AG09309 (cell line): Measurements from ENCODE around the gene MYO10.

Experiments used
- DNase-seq: peaks from one replicate; pipeline ENCODE4 v3.0.0-alpha.2; 2010; ENCODE audit warnings: low read depth
- H3K4me3 ChIP-seq: 2 replicates; pipeline ENCODE4 v1.5.1; 2011; ENCODE audit warnings: mild to moderate bottlenecking, low read depth, low read length, moderate library complexity; ENCODE audit not compliant: control insufficient read depth
- TF ChIP-seq, protein P1 (sequence below): IDR thresholded peaks from 2 replicates; pipeline ENCODE4 v1.5.1; 2011; ENCODE audit warnings: mild to moderate bottlenecking, low read depth, low read length, inconsistent platforms; ENCODE audit not compliant: insufficient read depth, control insufficient read depth; ENCODE audit errors: missing control alignments

MYO10 gene

DNA sequence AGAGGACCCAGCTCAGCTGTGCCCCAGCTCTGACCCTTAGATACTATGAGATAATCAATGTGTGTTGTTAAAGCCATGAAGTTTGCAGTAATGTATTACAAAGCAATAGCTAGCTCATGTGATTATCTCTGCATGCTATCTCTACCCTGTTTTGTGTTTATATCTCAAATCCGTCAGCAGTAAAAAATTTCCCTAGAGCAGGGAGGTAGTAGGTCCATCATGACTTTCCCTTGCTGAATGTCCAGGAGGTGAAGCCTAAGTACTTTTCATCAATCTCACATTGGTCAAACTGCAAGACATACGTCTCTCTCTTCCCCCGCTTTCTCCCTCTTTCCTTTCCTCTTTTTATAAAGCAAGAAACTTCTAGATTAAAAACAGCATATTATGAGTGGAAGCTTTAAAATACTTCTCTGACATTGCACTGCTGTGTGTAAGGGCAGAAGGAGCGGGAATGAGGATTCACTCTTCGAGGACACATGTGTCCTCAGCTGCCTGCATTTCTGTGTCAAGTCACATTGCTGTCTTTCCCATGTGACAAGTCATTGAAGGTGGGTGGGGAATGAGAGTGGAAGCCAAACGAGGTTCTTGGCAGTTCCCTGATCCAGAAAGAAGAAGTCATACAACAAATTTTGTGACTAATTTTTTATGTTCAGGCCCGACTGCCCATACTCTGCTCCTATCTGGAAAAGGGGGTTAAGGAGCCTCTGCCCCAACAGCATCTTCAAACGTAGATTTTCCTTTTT, 226.2 kb downstream of the MYO10 start:
- TF ChIP-seq, protein P1, sequence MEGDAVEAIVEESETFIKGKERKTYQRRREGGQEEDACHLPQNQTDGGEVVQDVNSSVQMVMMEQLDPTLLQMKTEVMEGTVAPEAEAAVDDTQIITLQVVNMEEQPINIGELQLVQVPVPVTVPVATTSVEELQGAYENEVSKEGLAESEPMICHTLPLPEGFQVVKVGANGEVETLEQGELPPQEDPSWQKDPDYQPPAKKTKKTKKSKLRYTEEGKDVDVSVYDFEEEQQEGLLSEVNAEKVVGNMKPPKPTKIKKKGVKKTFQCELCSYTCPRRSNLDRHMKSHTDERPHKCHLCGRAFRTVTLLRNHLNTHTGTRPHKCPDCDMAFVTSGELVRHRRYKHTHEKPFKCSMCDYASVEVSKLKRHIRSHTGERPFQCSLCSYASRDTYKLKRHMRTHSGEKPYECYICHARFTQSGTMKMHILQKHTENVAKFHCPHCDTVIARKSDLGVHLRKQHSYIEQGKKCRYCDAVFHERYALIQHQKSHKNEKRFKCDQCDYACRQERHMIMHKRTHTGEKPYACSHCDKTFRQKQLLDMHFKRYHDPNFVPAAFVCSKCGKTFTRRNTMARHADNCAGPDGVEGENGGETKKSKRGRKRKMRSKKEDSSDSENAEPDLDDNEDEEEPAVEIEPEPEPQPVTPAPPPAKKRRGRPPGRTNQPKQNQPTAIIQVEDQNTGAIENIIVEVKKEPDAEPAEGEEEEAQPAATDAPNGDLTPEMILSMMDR: no peak
- DNase-seq: no peak
- no peak overlapping the region for H3K4me3 ChIP-seq

DNA sequence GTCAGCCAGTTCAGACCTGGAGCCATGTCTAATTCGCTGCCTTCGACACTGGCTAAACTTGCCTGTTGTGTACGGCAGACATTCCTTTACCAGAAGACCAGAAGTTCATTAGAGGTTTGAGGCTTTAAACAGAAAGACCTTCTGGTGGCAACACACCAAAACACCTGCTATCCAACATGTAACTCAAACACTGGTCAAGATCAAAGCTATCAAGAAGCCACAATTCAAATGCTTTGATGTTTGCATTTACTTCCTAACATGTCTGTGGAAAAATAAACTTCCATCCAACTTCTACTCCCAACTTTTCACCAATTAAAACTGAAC, 228.3 kb downstream of the MYO10 start:
- no peak for DNase-seq
- TF ChIP-seq, protein P1: no peak
- no peak overlapping the region for H3K4me3 ChIP-seq

DNA sequence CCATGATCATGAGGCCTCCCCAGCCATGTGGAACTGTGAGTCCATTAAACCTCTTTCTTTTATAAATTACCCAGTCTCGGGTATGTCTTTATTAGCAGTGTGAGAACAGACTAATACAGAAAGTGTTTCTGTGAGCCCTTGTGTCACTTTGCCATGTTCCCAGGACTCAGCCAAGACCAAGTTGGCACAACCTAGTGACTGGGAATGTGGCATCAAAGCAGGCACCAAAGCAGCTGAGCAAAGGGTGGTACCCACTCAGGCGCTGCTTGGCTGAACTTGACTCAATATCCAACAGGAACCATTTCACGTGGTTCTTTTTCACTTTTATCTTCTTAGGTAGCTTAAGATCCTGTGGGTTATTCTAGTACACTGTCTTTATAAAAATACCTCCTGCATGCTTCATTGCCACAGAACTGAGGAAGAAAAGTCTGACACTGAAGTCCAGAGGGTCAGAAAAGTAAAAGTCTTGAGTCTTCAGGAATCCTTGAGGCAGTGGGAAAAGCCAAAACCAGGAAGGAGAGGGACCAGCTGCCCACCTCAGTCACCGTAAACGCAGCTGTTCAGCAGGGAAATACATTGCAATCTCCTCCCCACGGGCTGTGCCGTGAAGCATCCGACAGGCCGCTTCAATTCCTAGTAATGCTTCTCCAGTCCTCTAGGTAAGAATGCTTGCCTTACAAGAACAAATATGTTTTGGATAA, 228.8 kb downstream of the MYO10 start:
- H3K4me3 ChIP-seq: no peak overlapping the region
- no peak for DNase-seq
- TF ChIP-seq, protein P1: no peak

DNA sequence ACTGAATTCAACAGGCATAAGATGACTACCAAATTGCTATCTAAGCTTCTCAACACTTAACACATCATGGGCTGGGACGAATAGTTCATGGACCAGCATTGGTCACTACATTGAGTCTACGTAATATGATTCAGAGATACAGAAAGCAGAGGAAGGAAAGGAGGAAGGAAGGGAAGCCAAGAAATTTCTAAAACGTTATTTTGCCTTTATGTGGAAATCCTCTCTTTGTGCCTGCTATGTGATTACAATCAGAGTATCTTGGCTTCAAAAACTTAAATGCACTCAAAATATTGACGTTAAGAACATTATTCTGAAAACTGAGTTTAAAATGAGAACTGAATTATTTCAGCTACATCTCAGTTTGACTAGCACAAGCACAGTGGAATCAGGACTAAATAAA, 231.1 kb downstream of the MYO10 start:
- TF ChIP-seq, protein P1: no peak
- no peak for DNase-seq
- H3K4me3 ChIP-seq: no peak overlapping the region

DNA sequence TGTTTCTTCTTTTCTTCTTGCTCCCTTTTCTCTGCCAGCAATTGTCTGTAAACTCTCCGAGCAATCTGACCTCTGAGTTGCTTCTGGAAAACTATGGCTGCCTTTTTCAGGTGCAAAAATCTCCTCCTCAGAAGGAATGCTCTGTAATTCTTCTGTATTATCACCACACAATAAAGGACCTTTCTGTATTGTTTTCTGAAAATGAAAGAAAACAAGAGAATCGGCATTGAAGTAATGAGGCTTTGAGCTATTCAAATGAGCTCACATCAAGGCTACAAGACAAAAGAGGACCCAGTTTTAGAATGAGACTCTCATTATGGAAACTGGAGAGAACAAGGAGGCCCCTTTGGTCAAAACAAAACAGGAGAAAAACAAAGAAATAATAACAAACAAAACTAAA, 233.1 kb downstream of the MYO10 start:
- no peak overlapping the region for H3K4me3 ChIP-seq
- TF ChIP-seq, protein P1: no peak
- no peak for DNase-seq

DNA sequence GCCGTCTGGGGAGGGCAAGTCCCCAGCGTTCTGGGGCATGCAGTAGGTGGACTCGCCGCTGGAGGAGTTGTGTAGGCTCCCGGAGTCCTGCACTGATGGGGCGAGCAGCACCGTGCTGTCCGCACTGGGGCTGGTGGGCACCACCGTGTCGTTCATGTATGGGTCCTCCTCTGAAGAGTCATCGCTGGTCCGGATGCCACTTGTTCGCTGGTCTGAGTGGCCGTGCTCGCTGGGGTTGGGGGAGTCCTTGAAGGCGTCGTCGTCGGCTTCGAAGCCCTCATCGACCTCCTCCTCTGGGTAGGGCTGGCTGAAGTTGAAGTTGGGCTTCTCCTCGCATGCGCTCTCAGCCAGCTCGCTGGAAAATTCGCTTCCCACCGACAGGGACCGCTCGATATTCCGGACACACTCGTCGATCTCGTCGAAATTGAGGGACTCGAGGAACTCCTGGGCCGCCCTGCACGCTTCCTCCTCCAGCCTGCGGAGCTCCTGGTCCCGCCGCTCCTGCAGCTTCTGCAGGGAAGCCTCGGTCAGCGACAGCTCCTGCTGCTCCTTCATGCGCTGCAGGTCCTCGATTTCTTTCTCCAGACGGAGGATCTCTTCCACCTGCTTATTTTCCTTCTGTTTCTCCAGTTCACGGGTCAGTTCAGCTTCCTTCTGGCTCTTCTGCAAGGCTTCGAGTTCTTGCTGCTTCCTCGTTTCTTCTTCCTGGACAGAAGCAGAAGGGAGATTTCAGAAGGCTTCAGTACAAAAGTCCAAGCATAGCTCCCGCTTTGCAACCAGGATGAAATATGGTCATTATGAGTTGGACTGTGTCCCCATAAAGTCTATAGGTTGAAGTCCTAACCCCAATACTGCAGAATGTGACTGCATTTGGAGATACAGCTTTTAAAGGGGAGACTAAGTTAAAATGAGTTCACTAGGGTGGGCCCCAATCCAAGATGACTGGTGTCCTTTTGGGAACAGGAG, 234.7 kb downstream of the MYO10 start:
- TF ChIP-seq, protein P1: no peak
- DNase-seq: no peak
- no peak overlapping the region for H3K4me3 ChIP-seq
